Uterus (tissue), 4 donors: Measurements from ENCODE around the gene GLIPR1L1. TPM values are rescaled to one million over a fixed set of nuclear protein-coding genes. Genes with fewer than 3 reads are reported as not detected.

Experiments
- DNase-seq, 2 donors: peaks; one replicate each; pipeline ENCODE4 v3.0.0-alpha.2; 2019 to 2020
- H3K27ac ChIP-seq, 2 donors: fragments of 200-600 bp; sonication (generic); 1 replicate in 1 of 2; 2 replicates in 1 of 2; pipeline ENCODE4 v1.5.1; 2016 to 2018
- H3K27me3 ChIP-seq, 2 donors: fragments of 200-600 bp; sonication (generic); one replicate each; pipeline ENCODE4 v1.5.1; 2018 to 2019; ENCODE audit warnings: control low read depth in 1 of 2
- H3K36me3 ChIP-seq, 2 donors: fragments of 200-600 bp; sonication (generic); one replicate each; pipeline ENCODE4 v1.5.1; 2019; ENCODE audit warnings: control low read depth in 1 of 2
- H3K4me1 ChIP-seq, 2 donors: fragments of 200-600 bp; sonication (generic); one replicate each; pipeline ENCODE4 v1.5.1; 2018 to 2019; ENCODE audit warnings: control low read depth in 1 of 2
- H3K4me3 ChIP-seq, 2 donors: fragments of 200-600 bp; sonication (generic); 1 replicate in 1 of 2; 2 replicates in 1 of 2; pipeline ENCODE4 v1.5.1; 2018 to 2019; ENCODE audit warnings: mild to moderate bottlenecking in 1 of 2
- H3K9me3 ChIP-seq, 2 donors: fragments of 200-600 bp; sonication (generic); one replicate each; pipeline ENCODE4 v1.5.1; 2019; ENCODE audit warnings: control low read depth in 1 of 2
- CTCF ChIP-seq, 4 experiments: fragments of 200-600 bp in 2 of 4; fragments of 450-650 bp in 2 of 4; sonication (generic) in 2 of 4; IDR thresholded peaks; one replicate each; pipeline ENCODE4 v1.5.1; 2016 to 2019; ENCODE audit warnings: antibody characterized with exemption in 4 of 4, mild to moderate bottlenecking in 2 of 4, moderate library complexity in 1 of 4
- POLR2A ChIP-seq, 2 donors: fragments of 450-650 bp; IDR thresholded peaks; one replicate each; pipeline ENCODE4 v1.6.1; 2016; ENCODE audit warnings: antibody characterized with exemption in 2 of 2, mild to moderate bottlenecking in 1 of 2, moderate library complexity in 1 of 2
- intact Hi-C: fragments of 100-400 bp; cut with DNase I; formaldehyde crosslinking; loops from one replicate; pipeline ENCODE4 v1.15.1; 2023; ENCODE audit warnings: low total_unique reads
- total RNA-seq, 4 donors: library from RNA; depleted of rRNA in 3 of 4; stranded (reverse); fragments of >200 nt in 3 of 4; gene quantifications; one replicate each; pipeline versions ENCODE4 v1.1.0 to v1.2.4, GENCODE V29; 2014 to 2023
- donor health status: DM: yes; HTN: yes; CAD: no.

The GLIPR1L1 gene
- total RNA-seq, 4 donors from 2014 or later, result not detected

- intact Hi-C loops, result no loop called here
- H3K27ac ChIP-seq, result no peak overlapping the region
- DNase-seq, result no peak
Observed at GRCh38 chr12:75364919-75365318, 30.4 kb downstream of the GLIPR1L1 start.

GRCh38 chr12:75366629-75367028, 32.2 kb downstream of the GLIPR1L1 start:
- intact Hi-C loops, result no loop called here
- no peak for TF ChIP-seq CTCF (IDR thresholded peaks at IDR 0.05)
- TF ChIP-seq POLR2A (IDR thresholded peaks at IDR 0.05), result no peak
- peaks cover 0 to 4% of the 10 kb centered on the region in 2 donors for H3K36me3 ChIP-seq

More at GRCh38 chr12:75364919-75365318, 30.4 kb downstream of the GLIPR1L1 start:
- TF ChIP-seq CTCF (IDR thresholded peaks at IDR 0.05), result no peak
- no peak for TF ChIP-seq POLR2A (IDR thresholded peaks at IDR 0.05)
- peaks cover 0 to under 1% of the 10 kb centered on the region in 2 donors for H3K36me3 ChIP-seq
- H3K9me3 ChIP-seq, result no peaks in the 10 kb centered on the region
- no peaks in the 10 kb centered on the region for H3K4me1 ChIP-seq
- H3K4me3 ChIP-seq, result no peak overlapping the region
- H3K27me3 ChIP-seq, result no peaks in the 10 kb centered on the region

GRCh38 chr12:75374971-75375370, 40.5 kb downstream of the GLIPR1L1 start:
- TF ChIP-seq CTCF (IDR thresholded peaks at IDR 0.05) (no peak), POLR2A (IDR thresholded peaks at IDR 0.05) (no peak)
- no peaks in the 10 kb centered on the region for H3K9me3 ChIP-seq
- intact Hi-C loops, result no loop called here
- no peak overlapping the region for H3K4me3 ChIP-seq
- H3K27me3 ChIP-seq, result no peaks in the 10 kb centered on the region
- H3K27ac ChIP-seq, result no peak overlapping the region
- peaks cover 0 to 3% of the 10 kb centered on the region in 2 donors for H3K36me3 ChIP-seq
- DNase-seq, result no peak
- H3K4me1 ChIP-seq, result no peaks in the 10 kb centered on the region

More at GRCh38 chr12:75366629-75367028, 32.2 kb downstream of the GLIPR1L1 start:
- no peak overlapping the region for H3K27ac ChIP-seq
- H3K4me3 ChIP-seq, result no peak overlapping the region
- H3K9me3 ChIP-seq, result no peaks in the 10 kb centered on the region
- DNase-seq, result no peak
- no peaks in the 10 kb centered on the region for H3K27me3 ChIP-seq
- no peaks in the 10 kb centered on the region for H3K4me1 ChIP-seq

GRCh38 chr12:75378354-75378753, 43.9 kb downstream of the GLIPR1L1 start:
- intact Hi-C loops, result no loop called here
- H3K36me3 ChIP-seq, result no peaks in the 10 kb centered on the region
- H3K4me3 ChIP-seq, result no peak overlapping the region
- H3K9me3 ChIP-seq, result no peaks in the 10 kb centered on the region
- no peaks in the 10 kb centered on the region for H3K4me1 ChIP-seq
- H3K27ac ChIP-seq, result no peak overlapping the region
- DNase-seq, result no peak
- TF ChIP-seq POLR2A (IDR thresholded peaks at IDR 0.05), result no peak
- TF ChIP-seq CTCF (IDR thresholded peaks at IDR 0.05), result no peak
- no peaks in the 10 kb centered on the region for H3K27me3 ChIP-seq

GRCh38 chr12:75389061-75389460, 54.6 kb downstream of the GLIPR1L1 start:
- DNase-seq, result no peak
- H3K4me3 ChIP-seq, result no peak overlapping the region
- peaks cover 9 to 11% of the 10 kb centered on the region in 2 donors for H3K4me1 ChIP-seq
- intact Hi-C loops, result no loop called here
- H3K27ac ChIP-seq, result peak overlapping the region; percentile 92
- no peaks in the 10 kb centered on the region for H3K27me3 ChIP-seq
- no peaks in the 10 kb centered on the region for H3K36me3 ChIP-seq
- TF ChIP-seq CTCF (IDR thresholded peaks at IDR 0.05), result no peak
- no peak for TF ChIP-seq POLR2A (IDR thresholded peaks at IDR 0.05)
- no peaks in the 10 kb centered on the region for H3K9me3 ChIP-seq
